HG02610 (cell line): ENCODE measurements around the gene SNTN.

Source experiments
- ATAC-seq: cut with Tn5 transposase; IDR thresholded peaks from one replicate; pipeline ENCODE4 v1.9.1; 2021; ENCODE audit warnings: mild to moderate bottlenecking, moderate library complexity; ENCODE audit not compliant: unreplicated experiment

SNTN gene

GRCh38 chr3:63673111-63673510 is 20.6 kb downstream of the SNTN start:
- ATAC-seq: no peak

DNA sequence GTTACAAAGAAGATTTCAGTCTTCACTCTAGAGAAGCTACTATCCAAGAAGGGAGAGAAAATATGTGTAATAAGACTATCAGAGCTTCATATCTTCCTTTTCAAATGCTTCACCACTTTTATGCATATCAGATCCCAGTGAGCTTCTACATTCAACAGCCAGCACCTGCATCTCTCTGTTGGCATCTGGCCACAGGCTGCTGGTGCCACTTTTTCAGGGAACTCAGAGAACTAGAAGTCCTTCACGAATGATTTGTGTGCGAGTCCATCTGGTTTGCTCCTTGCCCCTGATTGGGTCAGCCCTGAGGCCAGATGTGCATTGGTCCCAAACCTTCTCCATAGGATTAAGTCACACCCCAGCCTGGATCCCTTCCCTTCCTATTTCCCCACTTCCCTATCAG is 22.1 kb downstream of the SNTN start:
- no peak for ATAC-seq

DNA sequence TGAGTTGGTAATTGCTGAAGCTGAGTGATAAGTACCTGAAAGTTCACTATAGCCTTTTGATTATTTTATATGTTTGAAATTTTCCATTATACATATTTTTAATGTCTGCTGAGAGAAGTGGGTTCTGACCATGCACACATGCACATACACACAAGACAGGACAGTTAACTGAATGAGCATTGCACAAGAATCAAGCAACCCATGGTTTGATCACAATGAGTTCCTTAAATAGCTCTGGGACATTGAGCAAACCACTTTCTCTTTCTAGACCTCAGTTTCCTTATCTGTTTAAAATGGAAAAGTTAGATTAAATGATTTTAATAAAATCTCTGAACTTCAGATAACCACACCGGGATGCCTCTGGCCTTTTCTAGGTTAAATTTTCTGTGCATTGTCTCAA is 26.7 kb downstream of the SNTN start:
- no peak for ATAC-seq

DNA sequence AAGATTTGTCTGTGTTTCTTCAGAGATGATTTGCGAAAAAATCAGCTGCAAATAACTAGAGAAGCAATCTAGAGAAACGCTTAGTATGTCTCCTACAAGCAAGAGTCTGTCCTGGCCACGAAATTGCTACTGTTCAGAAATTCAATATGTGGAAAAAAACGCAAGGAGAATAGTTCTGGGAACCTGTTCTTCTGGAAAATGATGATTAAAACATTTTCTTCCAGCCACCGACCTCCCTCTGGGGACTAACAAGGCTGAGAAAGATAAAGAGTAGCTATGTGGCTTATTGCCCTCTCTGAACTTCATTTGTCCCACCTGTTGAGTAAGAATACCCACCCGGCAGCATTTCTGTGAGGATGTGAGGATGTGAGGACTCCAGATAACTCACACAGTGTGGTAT is 31.6 kb downstream of the SNTN start:
- ATAC-seq: no peak

DNA sequence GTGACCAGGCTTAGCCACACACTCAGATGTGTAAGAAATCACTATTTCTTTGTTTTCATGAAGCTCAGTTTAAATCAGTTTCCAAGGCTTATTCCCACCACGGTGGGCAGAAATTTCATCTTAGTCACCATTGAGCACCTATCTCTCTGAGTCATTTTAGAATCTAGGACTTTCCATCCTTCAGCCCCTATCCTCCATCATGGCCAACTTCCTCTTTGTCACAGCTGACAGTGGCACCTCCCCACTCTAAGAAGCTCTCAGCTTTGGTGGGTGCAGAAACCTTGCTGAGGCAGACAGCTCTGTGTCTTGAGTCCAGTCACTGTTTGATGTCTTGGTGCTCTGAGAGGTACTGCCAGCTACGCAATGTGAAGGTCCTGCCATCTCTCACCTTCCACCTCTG is 32.9 kb downstream of the SNTN start:
- peak; percentile 74 for ATAC-seq

- peak; percentile 71 for ATAC-seq
Observed at GRCh38 chr3:63687278-63688225, 35.1 kb downstream of the SNTN start.

- no peak for ATAC-seq
Observed at GRCh38 chr3:63689285-63689684, 36.8 kb downstream of the SNTN start.

DNA sequence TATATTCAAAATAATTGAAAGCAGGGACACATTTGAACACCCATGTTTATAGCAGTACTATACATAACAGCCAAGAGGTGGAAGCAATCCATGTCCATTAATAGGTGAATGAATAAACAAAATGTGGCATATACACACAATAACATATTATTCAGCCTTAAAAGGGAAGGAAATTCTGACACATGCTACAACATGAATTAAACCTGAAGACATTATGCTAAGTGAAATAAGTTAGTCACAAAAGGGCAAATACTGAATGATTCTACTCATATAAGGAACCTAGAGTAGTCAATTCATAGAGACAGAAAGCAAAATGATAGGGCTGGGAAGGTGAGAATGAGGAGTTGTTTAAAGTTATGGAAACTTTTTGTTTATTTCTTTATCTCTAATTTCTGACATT is 40.9 kb downstream of the SNTN start:
- ATAC-seq: no peak

DNA sequence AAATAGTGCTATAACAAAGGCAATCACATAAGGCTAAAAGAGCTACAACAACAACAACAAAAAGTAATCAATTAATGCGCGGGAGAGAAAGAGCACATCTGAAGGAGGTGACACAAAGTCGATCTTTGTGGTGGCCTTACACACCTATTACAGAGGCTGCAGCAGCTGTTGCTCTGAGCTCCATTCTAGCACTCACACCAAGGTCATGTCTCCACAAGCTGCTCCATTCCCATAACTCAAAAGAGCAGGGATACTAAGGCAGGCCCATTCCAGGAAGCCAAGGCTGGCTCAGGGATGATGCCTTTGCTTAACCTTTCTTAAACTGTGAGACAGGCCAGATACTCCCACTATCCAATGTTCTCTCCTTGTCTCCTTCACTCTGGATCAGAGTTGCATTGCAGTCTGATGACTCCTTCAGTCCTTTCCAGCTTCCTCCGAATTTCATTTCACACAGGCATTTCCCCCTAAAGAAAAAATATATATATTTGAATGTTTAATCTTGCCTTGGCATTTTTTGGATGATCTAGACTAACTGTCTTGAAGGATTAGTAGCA is 52.7 kb downstream of the SNTN start:
- no peak for ATAC-seq

DNA sequence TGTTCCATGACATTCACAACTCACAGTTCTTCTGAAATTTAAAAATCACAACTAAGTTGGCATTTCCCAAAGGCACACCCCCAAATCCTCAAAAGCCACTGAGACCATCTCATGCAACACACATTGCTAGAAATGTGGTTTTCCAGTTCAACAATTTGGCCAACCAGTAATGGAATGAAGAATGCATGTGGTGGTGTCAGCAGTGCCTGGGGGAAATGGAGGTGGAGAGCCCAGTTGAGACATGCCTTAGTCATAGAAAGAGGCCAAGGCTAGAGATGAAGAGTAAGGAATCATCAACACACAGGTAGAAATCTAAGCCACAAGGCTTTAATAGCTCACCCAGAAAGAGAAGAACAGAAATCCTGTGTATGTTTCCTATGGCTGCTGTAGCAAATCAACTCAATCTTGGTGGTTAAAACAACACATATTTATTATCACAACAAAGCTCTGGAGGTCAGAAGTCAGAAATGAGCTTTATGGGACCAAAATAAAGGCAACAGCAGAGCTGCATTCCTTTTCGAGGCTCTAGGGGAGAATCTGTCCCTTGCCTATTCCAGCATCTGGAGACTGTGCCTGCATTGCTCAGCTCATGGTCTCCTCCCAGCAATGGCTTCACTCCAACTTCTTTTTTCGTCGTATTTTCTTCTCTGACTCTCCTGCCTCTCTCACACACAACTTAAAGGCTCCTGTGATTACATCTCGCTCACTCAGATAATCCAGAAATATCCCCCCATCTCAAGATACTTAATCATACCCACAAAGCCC is 54.0 kb downstream of the SNTN start:
- ATAC-seq: no peak

DNA sequence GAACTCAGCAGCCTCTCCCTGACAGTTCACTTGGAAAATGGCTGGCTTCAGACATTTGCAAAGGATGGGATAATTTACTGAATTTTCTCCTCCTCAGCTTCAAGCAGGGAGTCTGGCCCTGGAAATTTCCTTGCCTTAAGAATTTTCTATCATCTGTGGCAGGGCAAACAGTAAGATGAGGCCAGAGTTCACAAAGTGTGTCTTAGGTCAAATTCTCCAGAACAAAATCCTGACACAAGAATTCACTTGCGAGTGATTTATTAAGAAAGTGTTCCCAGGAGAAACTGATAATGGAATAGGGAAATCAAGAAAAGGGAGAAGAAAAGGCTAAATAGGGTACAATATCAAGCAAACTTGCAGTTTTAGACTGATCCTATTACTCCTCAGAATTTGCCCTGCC is 55.3 kb downstream of the SNTN start:
- no peak for ATAC-seq

DNA sequence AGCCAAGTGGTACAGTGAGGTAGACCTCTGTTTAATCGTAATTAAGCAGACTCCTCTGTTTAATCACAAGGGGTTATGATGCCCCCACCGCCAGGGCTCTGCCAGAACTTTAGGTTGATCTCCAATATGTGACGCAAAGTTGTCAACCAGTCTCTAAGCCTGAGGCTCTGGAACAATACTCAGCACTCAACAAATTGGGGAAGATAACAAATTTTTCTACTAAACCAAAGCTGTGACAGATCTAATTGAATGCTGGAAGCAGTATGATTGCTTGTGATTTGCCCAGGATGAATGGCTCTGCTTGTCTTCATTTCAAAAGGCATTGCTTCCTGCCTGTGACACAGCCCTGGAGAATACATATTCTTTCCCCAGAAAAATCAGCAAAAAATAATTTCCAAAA is 57.1 kb downstream of the SNTN start:
- no peak for ATAC-seq
